ENCODE measurements around the gene LRRC51.
A peak's percentile ranks its signal among the peaks of the same experiment; 100 is the strongest.
"Not testable (repeated sequence)": the region's sequence is repeated elsewhere in the genome, so short reads cannot be mapped to it uniquely, and the experiment has no call there.

LRRC51 gene

DNA sequence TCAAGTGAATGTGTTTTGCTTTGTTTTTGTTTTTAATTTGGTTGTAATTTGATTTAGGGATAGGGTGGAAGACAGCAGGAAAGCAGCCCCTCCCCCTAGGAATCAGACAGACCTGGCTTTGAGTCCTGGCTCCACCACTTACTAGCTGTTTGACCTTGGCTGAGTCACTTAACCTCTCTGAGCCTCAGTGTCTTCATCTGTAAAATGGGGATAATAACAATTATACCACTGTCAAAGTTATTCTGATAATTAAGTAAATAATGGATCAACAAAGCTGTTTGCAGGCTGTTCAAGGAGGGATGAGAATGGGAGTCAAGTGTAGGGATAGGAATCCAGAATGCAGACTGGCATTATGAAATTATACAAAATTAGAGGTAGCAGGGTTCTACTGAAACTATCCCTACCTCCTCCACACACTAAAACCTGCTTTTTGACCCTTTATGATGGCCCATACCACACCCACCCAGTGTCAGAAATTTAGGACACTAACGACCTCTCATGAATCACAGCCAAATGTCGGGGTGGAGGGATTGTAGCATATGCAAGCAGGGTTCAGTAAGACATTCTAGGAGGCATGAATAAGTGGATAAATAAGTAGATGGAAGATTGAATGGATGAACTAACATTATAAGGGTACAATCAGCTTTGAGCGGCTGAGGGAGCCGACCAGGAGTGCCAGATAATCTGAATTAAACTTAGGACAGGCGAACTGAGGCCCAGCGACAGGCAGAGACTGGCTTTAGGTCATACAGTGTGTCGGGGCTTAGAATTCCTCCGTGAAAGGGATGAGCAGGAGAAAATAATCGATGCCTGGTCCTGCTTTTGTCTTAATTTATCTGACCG, 30.9 kb downstream of the LRRC51 start:
- no peak for DNase-seq

DNA sequence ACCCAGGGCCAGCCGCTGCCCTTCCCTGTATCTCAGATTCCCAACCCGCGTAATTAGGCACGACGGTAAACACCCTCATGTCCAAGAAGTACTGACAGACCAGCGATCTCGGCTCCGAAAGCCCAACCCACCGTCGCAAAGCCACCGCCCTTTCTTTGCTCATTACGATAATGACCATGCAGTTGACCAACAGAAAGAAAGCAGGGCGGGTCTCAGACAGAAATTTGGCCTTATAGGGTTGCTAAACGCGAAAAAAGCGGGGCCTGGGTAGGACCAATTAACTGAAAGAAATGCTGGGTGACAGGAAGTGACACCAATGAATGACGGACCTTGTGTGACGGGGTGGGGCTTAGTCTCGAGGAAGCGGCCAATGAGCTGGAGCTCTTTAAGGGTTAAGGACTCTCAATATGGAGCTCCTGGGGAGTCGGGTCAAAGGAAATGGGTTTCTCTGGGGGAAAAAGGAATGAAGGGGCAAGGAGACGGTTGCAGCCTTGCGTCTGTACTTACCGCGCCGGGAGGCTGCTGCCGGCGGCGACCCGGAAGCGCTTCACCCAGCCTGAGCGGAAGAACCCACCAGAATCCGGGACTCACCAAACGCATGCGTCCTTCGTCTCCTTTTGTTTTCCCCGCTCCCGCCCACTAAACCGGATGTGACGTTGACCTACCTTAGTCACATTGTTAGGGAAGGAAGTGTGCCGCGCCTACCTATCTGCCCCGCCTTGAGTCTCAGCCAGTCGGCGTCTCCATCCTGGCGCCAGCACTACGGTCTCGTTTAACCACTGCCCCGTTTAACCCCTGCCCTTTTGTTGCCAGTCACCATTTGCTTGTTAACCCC, 31.7 kb downstream of the LRRC51 start, which contains the start of gene ANAPC15:
TSS of gene ANAPC15 (minus strand) at position 553 of the 835 bp plus-strand sequence. CDS start 1,419 bp downstream, outside the sequence.
- peak; percentile 96 for DNase-seq

DNA sequence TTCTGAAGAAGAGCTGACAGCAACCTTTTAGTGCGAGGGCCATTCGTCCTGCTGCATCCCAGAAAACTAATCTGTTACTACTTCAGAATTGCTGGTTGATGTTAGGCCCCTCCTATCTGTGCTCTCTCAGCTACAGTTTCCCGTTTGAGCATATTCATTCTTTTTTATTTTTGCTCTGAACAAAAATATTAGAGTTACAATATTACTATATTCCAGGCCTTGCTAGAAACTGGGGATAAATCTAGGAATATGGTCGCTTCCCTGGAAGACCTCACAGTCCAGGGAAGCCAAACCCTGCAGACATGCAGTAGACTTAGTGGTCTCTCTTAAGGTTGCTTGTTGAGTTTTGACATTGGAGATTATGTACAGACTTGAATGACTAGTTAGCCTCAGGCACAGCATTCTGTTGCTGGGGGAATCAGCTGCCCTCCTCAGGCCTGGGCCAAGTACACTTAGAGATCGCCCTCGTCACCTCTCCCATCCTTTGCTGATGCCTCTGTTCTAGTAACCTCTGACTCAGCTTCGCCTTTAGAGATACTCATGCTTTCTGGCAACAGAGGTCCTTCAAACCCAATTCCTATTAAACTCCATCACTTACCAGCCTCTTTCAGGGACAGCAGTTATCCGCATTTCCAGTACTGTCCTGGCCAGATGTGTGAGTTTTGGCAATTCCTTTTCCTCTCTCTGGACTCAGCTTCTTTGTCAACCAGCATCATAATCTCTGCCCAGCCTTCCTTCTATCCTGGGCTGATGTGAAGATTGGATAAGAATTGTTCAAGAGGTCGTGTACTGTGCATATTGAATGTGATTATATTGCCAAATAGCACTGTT, 32.5 kb downstream of the LRRC51 start:
- peak; percentile 57 for DNase-seq

DNA sequence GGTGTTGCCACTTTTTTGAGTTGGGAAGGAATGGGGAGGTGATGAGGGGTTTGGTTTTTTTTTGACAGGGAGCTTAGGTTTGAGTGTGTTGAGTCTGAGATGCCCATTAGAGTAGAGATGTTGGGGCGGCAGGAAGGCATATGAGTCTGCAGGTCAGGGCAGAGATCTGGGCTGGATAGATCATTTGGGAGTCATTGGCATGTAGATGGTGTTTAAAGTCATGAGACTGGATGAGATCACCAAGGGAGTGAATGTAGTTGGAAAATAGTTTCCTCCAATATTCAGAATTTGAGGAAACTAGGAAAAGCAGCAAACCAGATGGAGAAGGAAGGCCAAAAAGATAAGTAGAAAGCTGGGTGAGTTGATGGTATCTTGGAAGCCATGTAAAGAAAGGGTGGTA, 33.9 kb downstream of the LRRC51 start:
- DNase-seq = no peak

DNA sequence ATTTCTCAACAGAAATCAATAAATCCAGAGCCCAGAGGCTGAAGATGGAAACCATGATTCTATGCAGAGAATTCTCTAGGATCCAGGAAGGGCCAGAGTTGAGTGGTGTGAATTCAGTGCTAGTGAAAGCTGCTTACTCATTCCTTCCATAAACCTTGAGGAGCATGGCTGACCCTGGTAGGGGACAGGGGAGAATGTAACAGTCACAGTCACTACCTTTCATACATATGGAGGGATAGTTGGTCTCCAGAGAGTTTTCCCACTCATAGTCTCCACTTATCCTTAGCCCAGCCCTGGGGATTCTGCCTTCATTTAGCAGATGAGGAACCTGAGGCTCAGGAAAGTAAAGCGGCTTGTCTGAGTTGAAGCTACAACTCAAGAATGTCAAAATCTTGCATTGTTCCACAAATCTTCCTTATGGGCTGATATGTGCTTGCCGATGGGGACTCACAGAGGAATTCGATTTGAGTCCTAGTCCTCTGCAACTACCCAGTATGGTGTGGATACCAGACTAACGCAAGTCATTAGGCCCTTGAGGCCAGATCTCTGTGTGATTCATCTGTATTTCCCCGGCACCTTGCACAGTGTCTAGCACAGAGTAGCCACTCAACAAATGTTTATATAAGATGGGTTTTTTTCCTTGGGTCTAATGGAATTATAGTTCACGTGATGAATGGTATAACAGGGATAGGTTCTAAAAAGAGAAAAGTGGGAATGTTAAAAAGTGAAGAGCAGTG, 35.5 kb downstream of the LRRC51 start:
- DNase-seq = peak; percentile 9

DNA sequence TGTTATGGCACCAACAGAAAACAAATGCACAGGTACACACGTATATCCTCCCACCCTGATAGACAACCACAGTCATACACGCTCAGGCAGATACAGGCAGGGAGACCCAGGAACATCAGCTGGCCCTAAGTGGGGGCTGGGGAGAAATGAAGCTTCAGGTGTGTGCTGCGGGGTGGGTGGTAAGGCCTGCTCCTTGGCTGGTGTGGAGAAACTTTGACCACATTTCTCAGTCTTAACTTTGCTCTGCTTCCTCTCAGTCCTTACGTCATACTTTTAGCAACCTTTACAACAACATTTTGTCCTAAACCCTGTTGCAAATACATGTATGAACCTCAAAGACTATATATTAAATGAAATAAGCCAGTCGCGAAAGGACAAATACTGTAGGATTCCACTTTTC, 38.5 kb downstream of the LRRC51 start:
- DNase-seq = no peak

DNA sequence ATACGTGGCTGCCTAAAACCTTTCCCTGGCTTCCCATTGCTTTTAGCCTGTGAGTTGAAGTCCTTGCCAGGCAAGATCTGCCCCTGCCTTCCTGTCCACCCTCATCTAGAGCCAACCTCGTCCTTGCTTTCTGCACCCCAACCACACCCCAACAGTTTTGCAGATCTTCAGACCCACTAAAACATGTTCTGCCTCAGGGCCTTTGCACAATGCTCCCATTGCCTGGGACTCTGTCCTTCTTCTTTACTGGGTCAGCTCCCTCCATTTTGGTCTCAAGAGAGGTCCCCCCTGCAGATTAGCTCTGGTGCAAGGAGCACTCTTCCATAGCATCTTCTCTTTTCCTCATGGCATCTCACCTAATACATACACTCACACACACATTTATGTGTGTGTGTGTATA, 40.3 kb downstream of the LRRC51 start:
- DNase-seq = no peak

DNA sequence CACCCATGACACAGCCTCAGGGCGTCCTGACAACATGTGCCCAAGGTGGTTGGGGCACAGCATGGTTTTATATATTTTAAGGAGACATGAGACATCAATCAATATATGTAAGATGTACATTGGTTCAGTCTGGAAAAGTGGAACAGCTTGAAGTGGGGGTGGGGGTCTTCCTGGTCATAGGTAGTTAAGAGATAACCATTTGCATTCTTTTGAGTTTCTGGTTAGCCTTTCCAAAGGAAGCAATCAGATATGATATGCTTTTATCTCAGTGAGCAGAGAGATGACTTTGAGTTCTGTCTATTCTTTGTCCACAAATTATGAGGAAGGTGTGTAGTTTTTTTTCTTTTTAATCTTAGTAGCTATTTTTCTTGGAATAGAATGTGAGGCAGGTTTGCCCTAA, 42.0 kb downstream of the LRRC51 start:
- DNase-seq = no peak

DNA sequence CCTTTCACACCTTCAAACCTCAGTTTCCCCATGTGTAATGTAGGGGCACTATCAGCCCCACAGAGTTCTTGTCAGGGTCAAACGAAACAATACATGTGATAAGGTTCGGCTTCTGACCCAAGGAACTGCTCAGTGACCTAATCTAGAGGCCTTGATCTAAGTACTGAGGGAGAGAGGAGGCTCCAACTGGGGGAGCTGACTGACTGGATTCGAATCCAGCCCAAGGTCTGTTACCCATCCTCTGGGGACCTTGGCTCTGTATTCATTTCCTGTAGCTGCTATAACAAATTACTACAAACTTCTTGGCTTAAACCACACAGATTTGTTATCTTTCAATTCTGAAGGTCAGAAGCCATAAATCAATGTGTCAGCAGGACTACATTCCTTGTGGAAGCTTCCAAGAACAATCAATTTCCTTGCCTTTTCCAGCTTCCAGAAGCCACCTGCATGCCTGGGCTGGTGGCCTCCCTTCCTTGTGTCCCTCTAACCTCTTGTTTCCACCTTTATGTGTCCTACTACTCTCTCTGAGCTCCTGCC, 42.5 kb downstream of the LRRC51 start:
- no peak for DNase-seq

DNA sequence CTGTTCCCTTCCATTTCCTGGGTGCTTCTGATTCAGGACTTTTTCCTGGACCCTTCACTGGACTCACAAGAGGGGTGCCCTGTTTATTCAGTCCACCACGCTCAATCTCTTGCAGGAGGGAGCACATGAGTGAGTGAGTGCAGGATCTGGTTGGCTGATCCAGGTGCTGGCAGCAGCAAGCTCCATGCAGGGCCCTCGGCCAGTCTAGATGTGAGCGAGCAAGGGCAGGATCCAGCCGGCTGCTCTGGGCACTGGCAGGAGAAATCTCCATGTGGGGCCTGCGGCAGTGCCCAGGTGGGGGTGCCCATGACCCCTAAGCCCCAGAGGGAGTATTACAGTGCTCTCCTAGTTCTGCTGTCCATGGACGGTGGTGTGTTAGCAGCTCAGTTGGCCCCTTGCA, 43.4 kb downstream of the LRRC51 start:
- DNase-seq = no peak

DNA sequence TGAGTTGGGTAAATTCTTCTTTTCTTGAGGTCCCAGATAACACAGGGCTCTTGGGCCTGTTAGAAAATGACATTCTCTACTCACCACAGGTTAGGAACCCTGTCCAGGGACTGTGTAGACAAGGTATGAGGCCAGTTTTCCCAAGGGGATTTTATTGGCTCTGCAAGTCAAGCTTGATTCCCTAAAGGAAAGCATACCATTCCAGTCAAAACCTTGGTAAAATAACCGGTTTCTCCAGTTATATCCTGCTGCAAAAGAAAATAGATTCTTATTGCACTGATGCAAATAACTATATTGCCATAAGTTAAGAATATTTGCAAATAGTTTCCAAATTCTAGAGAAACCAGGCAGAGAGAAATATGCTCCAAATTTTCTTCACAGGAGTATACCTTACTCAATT, 45.3 kb downstream of the LRRC51 start:
- DNase-seq = no peak

DNA sequence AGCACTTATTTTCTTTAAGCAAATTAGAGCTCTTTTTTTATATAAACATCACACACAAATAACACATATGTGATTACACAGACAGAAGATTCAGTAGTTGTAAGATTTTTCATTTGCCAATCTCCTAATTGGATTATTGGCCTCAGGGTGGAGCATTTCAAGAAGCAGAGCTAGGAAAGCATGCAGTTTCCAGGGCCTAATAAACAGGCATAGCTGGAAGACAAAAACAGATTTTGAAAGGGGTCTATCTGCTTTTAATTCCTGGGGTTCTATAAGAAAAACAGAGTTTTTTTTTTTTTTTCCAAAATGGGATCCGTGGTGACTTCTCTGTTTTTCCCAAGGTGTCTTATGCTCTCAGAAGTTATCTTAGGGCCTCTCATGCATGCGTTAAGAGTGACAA, 47.3 kb downstream of the LRRC51 start:
- DNase-seq = no peak

DNA sequence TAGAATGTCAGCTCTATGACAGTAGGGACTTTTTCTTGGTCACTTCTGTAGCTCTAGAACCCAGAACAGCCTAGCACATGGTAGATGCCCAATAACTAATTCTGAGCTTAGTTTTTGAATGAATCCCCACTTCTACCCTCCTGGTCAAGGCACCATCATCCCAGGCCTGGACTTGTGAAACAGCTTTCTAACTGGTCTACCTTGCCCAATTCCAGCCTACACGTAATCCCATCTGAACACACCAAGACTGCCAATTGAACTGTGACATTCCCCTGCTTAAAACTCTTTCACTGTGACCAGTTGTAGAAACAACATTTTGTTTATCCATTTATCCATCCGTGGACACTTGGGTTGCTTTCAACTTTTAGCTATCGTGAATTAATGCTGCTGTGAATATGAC, 48.7 kb downstream of the LRRC51 start:
- no peak for DNase-seq

DNA sequence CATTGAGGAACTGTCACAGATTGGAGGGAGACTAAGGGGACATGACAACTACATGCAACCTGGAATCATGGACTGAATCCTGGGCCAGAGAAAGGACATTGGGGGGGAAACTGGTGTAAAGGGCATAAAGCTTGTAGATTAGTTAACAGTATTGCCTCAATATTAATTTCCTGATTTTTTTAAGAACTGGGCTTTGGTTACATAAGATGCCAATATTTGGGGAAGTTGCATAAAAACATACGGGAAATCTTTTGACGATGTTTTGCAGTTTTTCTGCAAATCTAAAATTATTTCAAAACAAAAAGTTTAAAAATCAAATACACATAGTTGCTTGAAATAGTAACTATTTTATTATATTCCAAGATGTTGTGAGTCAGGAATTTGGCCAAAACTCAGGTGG, 52.0 kb downstream of the LRRC51 start:
- DNase-seq = no peak

DNA sequence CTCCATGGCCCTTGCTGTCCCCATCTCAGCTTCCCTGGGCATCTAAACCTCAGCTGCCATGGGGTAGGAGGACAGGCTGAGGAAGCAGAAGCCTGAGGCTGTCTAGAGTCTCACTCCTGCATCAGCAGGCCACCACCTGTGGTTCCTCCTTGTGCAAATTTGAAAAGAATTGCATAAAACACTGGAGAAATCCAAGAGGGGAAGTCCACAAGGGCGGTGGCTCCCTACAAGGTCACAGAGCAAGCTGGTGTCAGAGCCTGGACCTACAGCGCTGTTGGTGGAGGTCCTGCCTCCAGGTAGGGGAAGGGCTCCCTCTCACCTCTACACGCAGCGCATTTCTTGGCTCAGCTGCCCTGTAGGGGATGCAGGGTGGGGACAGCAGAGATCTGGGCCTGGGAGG, 54.8 kb downstream of the LRRC51 start, which contains the start of gene FOLR3:
TSS of gene FOLR3 (plus strand) at position 253 of the 400 bp plus-strand sequence. CDS start 228 bp downstream, outside the sequence.
- DNase-seq = not testable (repeated sequence)

DNA sequence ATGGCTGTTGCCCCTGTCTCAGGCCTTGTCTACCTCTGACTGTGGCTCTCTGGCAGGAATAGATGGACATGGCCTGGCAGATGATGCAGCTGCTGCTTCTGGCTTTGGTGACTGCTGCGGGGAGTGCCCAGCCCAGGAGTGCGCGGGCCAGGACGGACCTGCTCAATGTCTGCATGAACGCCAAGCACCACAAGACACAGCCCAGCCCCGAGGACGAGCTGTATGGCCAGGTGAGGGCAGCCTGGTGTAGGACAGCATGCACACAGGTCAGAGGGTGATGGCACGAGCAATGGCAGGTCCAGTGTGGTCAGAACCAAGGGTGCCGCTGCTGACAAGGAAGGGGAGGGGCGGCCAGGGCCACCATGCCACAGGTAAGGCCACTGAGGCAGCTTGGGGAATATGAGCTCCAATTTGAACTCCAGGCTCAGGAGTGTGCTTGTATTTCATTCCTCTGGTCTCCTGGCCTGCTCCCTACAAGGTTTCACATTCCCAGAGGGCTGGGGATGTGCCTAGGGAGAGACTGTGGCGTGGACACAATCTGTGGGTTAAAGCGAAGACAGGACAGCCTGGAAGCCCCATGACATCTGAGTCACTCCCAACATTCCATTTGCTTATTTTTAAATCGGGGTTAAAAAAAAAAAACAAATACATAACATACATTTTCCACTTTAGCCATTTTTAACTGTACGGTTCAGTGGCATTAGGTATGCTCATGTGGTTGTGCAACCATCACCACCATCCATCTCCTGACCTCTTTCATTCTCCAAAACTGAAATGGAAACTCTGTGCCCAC, 55.4 kb downstream of the LRRC51 start:
- no peak for DNase-seq

DNA sequence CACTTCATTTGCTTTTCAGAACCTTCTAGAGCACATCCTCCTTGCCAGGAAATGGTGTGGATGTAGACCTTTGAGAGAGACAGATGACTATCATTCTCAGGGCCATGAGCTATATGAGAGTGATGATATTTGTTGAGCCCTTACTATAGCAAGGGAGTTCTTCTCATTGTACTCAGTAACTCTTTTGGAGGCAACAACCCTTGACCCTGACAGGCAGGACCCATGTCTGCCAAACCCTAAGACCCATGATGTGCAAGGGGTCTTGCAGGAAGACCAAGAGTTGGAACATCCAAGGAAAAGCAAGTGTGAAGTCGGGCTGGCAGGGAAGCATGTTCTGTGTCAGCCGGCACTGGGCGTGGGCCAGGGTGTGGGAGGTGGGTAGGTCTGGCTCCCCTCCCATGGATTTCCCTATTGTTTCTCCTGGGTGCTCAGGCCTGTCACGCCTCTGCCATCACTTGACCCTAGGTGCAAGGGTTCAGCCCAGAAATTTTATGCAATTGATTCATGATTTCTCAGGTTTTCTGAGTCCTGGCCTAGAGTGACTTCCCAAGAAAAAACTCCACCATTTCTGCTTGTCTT, 56.1 kb downstream of the LRRC51 start:
- no peak for DNase-seq

DNA sequence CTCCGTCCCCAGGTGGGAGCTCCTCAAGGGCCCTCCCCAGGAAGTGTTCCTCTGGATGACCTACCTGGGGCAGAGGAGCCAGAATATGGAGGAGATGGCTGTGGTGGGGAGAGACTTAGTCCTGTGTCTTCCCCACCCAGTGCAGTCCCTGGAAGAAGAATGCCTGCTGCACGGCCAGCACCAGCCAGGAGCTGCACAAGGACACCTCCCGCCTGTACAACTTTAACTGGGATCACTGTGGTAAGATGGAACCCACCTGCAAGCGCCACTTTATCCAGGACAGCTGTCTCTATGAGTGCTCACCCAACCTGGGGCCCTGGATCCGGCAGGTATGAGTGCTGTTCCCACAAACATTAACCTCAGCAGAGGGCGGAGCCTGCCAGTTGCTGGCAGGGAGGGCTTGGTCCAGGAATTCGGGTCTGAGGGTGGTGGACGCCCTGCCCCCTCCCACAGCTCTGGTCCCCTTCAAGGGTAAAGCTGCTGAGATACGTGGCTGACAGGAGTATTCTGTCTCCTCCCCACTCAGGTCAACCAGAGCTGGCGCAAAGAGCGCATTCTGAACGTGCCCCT, 58.3 kb downstream of the LRRC51 start:
- no peak for DNase-seq

DNA sequence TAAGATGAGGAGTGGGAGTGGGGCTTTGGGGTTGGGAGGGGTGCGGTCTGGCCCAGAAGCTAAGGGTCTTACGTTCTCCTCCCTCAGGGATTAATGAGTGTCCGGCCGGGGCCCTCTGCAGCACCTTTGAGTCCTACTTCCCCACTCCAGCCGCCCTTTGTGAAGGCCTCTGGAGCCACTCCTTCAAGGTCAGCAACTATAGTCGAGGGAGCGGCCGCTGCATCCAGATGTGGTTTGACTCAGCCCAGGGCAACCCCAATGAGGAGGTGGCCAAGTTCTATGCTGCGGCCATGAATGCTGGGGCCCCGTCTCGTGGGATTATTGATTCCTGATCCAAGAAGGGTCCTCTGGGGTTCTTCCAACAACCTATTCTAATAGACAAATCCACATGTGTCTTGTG, 58.9 kb downstream of the LRRC51 start:
- no peak for DNase-seq

DNA sequence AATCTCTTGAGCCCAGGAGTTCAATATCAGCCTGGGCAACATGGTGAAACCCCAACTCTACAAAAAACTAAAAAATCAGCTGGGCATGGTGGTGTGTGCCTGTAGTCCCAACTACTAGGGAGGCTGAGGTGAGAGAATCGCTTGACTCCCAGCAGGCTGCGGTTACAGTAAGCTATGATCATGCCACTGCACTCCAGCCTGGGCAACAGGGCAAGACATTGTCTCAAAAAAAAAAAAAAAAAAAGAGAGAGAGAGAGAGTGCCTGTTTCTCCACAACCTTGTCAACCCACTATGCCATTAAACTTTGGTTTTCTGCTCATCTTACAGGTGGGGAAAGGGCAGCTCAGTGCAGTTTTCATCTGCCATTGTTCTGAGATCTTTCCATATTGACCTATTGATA, 60.0 kb downstream of the LRRC51 start:
- DNase-seq = peak; percentile 43

All from T1000 (cell line).